Measurements from ENCODE around the gene FCGR3A. TPM values are rescaled to one million over a fixed set of nuclear protein-coding genes. Genes with fewer than 3 reads are reported as not detected.

FCGR3A gene
- 4.1 TPM for total RNA-seq

DNA sequence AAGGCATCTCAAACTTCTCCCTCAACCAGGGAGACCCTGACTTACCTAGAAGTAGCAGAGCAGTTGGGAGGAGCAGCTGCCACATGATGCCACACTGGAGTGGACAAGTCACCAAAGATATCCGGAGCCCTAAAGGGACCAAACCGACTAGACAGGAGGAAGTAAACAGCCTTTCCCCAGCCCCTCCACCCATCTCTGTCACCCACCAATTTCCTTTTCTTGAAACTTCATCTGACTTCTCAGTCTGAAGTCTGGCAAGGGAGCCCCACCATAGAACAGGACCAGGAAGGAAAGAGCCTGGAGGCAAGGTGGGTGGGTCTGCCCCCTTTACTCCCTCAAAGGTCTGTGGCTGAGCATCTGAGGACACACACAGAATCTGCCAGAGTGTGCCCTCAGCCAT, at the start of gene FCGR3A:
TSS of gene FCGR3A (minus strand) at position 167 of the 400 bp plus-strand sequence. CDS start at position 85, 82 bp downstream.

DNA sequence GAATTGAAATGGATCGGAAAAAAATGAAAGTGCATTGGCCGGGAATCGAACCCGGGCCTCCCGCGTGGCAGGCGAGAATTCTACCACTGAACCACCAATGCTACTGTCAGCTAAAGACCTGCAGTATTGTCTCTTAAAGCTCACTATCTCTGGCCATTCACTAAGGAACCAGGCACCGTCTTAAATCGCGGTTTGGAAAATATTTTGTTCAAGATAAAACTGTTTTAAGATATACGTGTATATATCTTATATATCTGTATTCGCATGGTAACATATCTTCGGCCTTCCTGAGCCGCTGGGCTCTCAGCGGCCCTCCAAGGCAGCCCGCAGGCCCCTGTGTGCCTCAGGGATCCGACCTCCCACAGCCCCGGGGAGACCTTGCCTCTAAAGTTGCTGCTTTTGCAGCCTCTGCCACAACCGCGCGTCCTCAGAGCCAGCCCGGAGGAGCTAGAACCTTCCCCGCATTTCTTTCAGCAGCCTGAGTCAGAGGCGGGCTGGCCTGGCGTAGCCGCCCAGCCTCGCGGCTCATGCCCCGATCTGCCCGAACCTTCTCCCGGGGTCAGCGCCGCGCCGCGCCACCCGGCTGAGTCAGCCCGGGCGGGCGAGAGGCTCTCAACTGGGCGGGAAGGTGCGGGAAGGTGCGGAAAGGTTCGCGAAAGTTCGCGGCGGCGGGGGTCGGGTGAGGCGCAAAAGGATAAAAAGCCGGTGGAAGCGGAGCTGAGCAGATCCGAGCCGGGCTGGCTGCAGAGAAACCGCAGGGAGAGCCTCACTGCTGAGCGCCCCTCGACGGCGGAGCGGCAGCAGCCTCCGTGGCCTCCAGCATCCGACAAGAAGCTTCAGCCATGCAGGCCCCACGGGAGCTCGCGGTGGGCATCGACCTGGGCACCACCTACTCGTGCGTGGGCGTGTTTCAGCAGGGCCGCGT, 25.5 kb downstream of the FCGR3A start, which contains the start of gene HSPA6:
TSS of gene HSPA6 (plus strand) at position 724 of the 925 bp plus-strand sequence. CDS start at position 843, 119 bp downstream.

Other genes with a start within 250 kb of the FCGR3A start
- 2.2 TPM for gene MPZ, start 239.8 kb downstream of the FCGR3A start, total RNA-seq
- 21.6 TPM for gene SDHC, start 235.4 kb downstream of the FCGR3A start, total RNA-seq
- not detected for gene CFAP126, start 181.9 kb downstream of the FCGR3A start, total RNA-seq
- gene FCGR2A, start 44.4 kb downstream of the FCGR3A start, total RNA-seq: 6.3 TPM
- gene HSPA6, start 25.3 kb downstream of the FCGR3A start, total RNA-seq: 0.94 TPM
- 0.63 TPM for gene FCGR3B, start 81.4 kb upstream of the FCGR3A start, total RNA-seq
- not detected for gene FCGR2B, start 113.3 kb upstream of the FCGR3A start, total RNA-seq
- gene FCRLA, start 157.4 kb upstream of the FCGR3A start, total RNA-seq: not detected
- gene FCRLB, start 171.7 kb upstream of the FCGR3A start, total RNA-seq: 1.9 TPM
- gene DUSP12, start 200.0 kb upstream of the FCGR3A start, total RNA-seq: 104 TPM
- gene ATF6, start 216.5 kb upstream of the FCGR3A start, total RNA-seq: 29.4 TPM

Measured in parietal lobe (tissue), 1 donor.